Peyer's patch (tissue), 4 donors: ENCODE data around the gene KREMEN1.

Experiments
- POLR2A ChIP-seq, 2 donors: fragments of 450-650 bp; IDR thresholded peaks; one replicate each; pipeline ENCODE4 v1.5.1; 2017; ENCODE audit warnings: antibody characterized with exemption in 2 of 2, mild to moderate bottlenecking in 2 of 2, moderate library complexity in 2 of 2
- TF ChIP-seq, protein P1 (sequence below), 6 experiments: fragments of 450-650 bp in 4 of 6; fragments of 200-600 bp in 2 of 6; sonication (generic) in 1 of 6; IDR thresholded peaks; one replicate each; pipeline ENCODE4 v1.5.1; 2017 to 2019; ENCODE audit warnings: antibody characterized with exemption in 6 of 6, mild to moderate bottlenecking in 3 of 6, moderate library complexity in 1 of 6

DNA sequence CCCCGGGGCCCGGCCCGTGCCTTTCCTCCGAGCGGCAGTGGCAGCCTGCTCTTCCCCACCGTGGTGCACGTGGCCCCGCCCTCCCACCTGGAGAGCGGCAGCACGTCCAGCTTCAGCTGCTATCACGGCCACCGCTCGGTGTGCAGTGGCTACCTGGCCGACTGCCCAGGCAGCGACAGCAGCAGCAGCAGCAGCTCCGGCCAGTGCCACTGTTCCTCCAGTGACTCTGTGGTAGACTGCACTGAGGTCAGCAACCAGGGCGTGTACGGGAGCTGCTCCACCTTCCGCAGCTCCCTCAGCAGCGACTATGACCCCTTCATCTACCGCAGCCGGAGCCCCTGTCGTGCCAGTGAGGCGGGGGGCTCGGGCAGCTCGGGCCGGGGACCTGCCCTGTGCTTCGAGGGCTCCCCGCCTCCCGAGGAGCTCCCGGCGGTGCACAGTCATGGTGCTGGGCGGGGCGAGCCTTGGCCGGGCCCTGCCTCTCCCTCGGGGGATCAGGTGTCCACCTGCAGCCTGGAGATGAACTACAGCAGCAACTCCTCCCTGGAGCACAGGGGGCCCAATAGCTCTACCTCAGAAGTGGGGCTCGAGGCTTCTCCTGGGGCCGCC is 23.1 kb upstream of the KREMEN1 start:
- TF ChIP-seq POLR2A (IDR thresholded peaks at IDR 0.05), result no peak
- TF ChIP-seq, protein P1, sequence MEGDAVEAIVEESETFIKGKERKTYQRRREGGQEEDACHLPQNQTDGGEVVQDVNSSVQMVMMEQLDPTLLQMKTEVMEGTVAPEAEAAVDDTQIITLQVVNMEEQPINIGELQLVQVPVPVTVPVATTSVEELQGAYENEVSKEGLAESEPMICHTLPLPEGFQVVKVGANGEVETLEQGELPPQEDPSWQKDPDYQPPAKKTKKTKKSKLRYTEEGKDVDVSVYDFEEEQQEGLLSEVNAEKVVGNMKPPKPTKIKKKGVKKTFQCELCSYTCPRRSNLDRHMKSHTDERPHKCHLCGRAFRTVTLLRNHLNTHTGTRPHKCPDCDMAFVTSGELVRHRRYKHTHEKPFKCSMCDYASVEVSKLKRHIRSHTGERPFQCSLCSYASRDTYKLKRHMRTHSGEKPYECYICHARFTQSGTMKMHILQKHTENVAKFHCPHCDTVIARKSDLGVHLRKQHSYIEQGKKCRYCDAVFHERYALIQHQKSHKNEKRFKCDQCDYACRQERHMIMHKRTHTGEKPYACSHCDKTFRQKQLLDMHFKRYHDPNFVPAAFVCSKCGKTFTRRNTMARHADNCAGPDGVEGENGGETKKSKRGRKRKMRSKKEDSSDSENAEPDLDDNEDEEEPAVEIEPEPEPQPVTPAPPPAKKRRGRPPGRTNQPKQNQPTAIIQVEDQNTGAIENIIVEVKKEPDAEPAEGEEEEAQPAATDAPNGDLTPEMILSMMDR (IDR thresholded peaks at IDR 0.05), result no peak
